HG03097 (cell line): ENCODE data around the gene CLCNKA.
"Not testable (repeated sequence)": the region's sequence is repeated elsewhere in the genome, so short reads cannot be mapped to it uniquely, and the experiment has no call there.

Experiments
- ATAC-seq: cut with Tn5 transposase; IDR thresholded peaks from one replicate; pipeline ENCODE4 v1.9.1; 2021; ENCODE audit not compliant: unreplicated experiment, low FRiP score

CLCNKA gene

DNA sequence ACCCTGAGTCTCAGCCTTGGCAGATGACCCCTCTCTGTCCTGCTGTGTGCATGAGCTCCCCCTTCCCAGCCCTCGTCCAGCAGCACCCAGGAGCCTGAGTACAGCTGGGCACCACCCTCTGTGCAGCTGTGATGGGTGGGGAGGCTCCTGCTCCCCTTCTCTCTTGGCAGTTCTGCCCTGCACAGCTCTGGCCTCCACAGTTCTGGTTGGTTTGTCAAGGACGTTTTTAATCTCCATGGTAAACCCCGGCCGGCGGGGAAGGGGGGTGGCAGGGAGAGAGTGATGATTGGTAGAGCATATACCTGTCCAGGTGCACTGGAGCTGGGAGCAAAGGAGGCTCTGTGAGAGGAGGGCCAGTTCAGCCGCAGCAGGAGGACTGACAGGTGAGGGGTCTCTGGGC is at the start of gene CLCNKA:
CLCNKA (plus strand) TSS at position 356 of the 400 bp plus-strand sequence. CDS start 584 bp downstream, outside the sequence.
- ATAC-seq, result no peak

DNA sequence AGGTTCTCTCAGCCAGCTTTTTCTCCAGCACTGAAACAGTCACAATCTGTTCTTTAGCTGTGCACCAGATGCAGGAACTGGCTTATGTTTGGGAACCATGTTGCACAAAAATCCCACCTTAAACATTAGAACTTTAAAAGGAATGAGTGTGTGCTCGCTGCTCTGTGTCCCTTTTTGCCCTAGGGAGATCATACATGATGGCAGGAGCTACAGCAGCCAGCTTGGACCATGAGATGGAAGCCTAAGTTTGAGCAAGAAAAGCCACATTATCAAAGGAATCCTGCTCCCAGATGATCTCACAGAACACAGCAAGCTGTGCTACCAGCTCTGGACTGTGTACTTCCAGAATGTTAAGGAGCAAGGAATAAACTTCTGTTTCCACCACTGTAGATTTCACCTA is 49.4 kb upstream of the CLCNKA start:
- no peak for ATAC-seq

DNA sequence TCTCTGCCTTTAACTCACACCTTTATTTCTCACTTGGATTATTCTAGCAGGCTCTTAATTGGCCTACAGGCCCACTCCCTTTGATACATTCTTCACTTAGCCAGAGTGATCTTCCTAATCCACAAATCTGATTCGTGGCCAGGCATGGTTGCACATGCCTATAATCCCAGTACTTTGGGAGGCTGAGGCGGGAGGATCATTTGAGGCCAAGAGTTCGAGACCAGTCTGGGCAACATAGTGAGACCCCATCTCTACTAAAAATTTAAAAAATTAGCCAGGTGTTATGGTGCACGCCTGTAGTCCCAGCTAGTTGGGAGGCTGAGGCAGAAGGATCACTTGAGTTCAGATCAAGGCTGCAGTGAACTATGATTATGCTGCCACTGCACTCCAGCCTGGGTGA is 48.1 kb upstream of the CLCNKA start:
- ATAC-seq, result no peak

DNA sequence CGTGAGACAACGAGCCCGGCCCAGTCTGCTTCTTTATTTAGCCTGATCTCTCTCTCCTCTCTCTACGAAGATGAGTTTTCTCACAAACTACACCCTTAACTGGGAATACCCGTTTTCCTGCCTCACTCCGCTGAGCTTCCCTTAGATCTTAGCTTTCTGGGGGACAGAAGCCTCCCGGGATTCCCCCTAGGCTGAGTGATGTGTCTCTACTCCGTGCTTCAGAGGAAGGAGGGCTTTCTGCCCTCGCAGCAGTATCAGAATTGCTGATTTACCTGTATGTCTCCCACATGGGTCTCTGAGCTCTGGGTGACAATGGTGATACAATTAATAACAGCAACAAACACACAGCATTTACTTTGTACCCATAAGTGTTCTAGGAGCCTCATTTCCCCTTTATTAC is 47.0 kb upstream of the CLCNKA start:
- no peak for ATAC-seq

DNA sequence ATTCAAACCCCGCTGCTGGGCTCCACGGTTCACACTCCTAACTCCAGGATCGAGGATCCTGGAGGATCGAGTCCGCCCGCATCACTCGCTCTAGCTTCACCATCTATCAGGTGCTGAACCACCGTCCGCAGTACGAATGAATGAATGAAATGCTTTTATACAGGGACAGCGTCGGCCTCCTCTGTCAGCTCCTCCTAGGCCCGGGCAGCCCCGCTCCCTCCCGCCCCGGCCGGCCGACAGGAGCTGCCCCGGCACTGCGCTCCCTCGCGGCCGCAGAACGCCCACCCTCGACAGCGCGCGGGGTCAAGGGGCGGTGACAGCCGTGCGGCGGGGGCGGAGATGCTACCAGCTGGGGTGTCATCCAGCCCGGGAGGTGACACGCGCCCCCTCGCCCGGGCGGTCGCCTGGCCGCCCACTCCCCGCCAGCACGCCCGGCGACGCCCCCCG is 46.5 kb upstream of the CLCNKA start:
- ATAC-seq, result peak; percentile 36

DNA sequence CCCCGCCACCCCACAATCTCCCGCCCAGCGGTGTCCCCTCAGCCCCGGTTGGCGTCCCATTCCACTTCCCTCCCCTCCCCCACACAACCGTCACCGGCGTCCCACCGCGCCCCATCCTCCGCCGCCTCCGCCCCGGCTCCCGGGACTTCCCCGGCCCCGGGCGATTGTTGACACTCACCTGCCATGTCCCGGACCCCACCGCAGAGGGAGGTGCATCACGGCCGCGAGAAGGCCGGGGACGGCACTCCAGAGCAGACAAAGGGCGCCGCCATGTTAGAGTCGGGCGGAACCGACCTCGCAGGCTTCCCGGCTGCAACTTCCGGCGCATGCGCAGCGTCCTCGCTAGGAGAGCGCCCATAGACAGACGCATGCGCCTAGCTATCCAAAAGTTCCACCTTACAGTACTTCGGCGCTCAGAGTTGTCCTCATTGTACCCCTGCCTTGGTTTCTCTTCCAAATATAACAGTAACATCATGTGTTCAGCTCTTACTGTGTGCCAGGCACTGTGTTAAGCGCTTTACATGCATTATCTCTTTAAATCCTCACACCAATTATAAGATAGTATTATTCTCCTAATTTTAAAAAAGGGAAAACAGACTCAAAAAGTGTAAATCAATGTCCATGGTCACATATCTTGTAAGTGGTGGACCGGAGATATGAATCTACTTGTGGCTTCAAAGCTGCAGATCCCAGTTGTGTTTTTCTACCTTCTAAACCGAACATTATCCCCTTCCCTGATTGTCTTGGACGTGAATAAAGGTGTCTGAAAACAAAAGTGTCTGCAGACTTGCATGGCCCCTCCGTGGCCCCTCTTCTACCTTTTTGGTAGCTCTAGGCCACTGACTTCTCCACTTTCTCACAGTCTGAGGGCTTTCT is 45.8 kb upstream of the CLCNKA start, which contains the start of gene ZBTB17:
ZBTB17 (minus strand) TSS at position 297 of the 876 bp plus-strand sequence. CDS start 27,606 bp downstream, outside the sequence.
- peak; percentile 67 for ATAC-seq

DNA sequence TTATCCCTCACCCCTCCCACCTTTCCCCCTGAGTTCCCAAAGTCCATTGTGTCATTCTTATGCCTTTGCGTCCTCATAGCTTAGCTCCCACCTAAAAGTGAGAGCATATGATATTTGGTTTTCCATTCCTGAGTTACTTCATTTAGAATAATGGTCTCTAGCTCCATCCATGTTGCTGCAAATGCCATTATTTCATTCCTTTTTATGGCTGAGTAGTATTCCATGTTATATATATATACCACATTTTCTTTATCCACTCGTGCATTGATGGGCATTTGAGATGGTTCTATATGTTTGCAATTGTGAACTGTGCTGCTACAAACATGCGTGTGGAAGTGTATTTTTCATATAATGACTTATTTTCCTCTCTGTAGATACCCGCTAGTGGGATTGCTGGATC is 43.9 kb upstream of the CLCNKA start:
- not testable (repeated sequence) for ATAC-seq

DNA sequence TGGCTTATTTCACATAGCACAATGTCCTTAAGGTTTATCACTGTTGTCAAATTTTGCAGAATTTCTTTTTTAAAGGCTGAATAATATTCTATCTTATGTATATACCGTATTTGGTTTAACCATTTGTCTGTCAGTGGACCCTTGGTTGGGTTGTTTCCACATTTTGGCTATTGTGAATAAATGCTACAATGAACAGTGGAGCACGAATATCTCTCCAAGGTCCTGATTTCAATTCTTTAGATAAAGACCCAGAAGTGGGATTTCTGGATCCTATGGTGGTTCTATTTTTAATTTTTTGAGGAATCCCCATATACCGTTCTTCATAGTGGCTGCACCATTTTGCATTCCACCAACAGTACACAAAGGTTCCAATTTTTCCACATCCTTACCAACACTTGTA is 40.2 kb upstream of the CLCNKA start:
- ATAC-seq, result no peak

DNA sequence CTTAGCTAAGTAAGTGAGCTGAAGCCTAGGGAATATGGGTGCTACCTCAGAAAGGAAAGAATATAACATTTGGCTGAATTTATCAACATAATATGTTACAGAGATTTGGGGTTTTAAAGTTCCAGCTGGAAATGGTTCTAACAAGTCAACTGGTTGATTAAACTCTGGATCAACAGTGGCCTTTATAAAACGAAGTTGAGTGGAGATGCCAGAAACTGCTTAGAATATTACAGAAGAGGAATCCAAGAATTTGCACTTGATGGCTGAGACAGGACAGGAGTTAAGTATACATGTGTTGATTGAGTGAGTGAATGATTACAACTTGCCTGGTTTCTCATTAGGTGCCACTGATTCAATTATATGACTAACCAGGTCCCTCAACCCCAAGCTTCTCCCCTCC is 38.6 kb upstream of the CLCNKA start:
- no peak for ATAC-seq

DNA sequence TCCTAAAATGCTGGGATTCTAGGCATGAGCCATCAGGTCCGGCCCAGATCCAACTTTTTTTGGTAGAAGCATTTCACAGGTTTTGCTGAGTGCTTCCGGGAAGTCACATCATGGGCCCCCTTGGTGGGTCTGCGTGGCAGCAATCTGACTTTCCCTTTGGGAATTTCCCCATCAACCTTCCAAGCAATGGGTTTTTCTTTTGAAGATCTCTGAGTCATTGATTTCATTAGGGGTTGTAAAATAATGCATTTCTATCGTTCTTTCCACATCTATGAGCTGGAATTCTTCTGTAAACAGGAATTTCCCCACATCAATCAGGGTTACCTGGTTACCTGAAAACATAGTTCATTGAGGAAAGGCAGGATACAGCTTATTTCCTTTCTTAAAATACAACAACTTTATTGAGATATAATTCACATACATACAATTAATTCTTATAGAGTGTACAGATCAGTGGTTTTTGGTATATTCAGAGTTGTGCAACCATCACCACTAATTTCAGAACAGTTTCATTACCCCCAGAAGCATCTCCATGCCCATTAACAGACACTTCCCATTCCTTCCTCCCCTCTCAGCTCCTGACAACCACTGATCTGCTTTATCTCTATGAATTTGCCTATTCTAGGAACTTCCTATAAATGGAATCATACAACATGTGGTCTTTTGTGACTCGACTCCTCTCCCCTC is 36.1 kb upstream of the CLCNKA start:
- no peak for ATAC-seq

DNA sequence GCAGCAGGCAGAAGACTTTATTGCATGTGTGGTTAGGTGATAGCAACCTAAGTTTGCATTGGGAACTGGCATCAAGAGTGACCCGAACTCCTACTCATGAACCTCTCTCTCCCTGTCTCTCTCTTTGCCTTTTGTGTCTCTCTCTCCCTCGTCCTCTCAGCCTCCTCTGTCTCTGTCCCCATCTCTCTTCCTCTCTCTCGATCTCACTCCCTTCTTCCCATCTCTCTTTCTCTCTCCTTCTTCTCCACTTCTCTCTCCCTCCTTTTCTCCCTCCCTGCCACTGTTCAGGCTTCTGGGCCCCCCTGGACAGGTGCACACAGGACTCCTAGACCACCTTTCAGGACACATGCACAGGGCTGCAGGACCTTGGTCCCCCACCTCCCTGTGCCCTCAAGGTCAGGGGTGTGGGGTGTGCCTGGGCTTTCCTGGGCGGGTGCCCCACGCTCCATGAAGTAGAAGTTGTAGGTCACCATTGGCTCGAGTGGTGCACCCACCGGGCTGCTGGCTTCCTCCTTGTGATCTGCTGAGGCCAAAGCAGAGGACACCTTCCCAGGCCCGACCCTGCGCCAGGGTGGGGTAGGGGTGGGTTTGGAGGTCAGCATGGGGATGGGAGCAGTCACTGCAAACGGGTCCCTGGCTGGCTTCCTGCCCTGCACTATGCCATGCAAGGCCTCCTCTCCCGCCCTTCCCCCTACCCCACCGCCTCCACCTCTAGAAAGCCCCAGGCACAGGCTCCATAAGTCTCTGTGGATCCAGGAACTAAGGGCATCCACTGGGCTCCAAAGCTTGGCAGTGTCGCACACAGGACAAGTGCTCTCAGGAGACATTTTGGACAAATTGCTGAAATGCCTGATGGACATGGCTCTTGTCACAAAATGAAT is 32.7 kb upstream of the CLCNKA start:
- ATAC-seq, result no peak

DNA sequence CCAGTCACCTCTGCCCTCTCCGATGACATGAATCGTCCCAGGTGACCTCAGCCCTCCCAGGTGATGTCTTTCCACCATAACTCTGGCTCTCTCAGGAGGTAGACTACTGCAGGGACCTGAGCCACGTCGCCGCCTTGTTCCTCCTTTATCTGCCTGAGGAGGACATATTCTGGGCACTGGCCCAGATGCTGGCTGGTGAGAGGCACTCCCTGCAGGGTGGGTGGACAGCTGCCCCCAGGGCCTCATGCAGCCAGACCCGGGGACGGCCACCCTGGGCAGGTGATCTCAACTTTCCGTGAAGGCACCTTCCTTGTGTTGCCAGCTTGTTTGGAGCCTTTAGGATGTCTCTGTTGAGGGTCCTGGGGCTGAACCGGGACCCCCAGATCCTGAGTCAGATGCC is 32.1 kb upstream of the CLCNKA start:
- ATAC-seq, result no peak

DNA sequence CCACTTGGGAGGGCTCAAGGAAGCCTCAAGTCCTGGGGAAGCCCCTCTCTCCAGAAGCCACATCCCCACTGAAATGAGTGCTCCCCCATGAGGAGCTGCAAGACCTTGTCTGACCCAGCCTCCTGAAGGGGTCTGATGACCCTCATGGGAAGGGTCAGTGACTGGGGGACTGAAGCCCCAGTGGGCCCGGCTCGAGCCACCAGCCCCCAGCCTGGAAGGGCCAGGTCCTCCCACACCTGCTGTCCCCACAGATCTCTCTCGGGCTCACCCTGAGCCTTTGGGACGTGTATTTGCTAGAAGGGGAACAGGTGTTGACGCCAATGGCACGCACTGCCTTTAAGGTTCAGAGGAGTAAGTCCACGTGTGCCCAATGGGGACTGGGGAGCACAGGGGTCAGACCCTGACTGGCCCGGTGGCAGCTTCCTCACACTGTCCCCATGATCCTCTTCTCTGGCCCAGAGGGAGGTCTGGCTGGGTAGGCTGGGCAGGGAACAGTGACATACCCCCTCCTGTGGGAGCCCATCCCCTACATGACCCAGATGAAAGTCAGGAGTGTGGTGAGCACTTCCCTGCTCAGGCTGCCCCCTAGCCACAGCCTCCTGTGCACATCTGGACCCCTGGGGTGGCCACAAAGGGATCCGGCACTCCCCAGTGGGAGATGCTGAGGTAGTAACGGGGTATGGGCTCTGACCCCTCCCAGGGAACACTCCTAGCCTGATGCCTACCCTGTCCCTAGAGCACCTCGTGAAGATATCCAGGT is 30.2 kb upstream of the CLCNKA start:
- ATAC-seq, result no peak

DNA sequence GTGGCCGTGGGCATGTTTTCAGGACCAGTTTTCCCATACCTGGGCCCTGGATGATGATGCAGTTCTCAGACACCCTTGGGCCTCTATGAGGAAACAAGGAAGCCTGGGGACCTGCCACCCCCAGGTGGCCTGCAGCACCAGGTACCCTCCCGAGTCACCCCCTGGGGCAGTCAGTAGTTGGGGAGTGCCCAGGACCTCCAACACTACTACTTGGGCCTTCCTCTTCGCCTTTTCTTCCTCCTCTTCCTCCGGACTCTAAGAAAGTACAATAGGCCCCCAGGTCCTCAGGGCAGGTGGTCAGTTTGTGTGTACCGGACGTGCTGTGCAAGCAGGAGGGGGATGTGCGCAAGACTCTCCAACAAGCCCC is 29.7 kb upstream of the CLCNKA start:
- ATAC-seq, result no peak

DNA sequence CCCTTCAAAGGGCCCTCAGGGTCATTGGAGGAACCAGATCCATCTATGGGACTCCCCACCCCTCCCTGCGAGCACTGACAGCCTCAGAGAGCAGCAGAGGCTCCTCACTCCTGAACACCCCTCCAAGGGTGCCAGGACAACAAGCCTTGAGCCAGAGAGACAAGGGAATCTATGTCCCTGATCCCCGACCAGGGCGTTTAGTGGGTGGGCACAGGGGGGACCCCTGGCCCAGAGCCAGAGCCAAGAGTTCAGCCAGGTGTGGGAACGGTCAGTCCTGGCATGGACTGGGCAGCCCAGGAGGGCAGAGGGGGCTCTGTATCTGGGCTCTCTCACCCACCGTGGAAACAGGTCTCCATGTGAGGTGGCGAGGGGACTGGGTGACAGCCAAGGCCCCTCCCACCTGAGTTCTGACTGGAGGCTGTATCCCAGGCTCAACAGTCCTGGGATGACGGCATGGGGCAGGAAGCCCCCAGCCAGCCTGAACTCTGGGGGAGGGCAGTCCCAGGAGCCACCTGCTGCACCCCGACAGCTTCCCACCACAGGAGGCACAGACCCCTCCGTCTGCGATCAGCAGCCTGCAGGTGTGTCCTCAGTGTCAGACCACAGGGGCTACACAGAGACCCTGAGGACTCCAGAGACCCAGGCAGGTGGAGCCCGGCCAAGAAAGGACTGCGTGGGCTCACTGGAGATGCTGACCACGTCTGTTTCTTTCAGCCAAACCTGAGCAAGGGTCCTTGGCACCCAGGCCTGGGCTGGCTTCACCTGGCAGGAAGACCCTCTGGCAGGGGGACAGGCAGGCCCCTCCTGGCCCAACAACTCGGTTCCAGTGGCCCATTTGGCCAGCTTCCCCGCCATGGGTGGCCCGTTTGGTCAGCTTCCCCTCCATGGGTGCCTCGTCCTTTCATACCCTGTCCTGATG is 29.0 kb upstream of the CLCNKA start:
- no peak for ATAC-seq

DNA sequence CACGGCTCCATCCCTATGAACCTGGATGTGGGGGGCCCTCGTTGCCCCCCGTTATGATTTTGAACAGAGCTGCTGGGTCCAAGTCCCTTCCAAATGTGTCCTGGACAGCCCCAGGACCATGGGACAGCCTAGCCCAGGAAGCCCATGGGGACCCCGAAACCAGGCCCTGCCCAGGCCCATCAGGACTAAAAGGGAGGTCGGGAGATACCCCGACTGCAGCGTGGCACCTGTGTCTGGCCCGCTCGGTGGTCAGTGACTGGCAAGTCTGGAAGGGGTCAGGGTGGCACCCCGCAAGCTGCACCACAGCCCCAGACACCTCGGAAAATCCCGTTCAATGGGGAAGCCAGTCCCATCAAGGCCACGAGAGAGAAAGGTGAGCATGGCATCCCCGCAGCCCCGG is 28.2 kb upstream of the CLCNKA start:
- ATAC-seq, result no peak

DNA sequence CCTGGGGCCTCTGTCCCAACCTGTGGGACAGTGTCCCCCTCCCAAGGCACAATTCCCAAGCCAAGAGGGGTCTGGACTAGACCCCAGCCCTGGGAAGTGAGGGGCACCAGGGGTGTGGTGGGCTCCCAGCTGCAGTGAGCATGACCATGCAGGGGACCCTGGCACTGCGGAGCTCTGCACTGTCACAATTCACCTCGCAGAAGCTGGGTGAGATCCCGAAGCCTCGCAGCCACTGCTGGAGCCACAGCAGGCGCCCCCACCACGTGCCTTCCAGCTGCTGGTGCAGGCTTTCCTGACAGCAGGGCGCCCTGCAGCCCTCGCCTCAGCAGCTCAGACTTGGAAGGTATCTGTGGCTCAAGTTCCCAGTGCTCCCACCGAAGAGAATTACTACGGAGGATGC is 27.8 kb upstream of the CLCNKA start:
- ATAC-seq, result no peak

DNA sequence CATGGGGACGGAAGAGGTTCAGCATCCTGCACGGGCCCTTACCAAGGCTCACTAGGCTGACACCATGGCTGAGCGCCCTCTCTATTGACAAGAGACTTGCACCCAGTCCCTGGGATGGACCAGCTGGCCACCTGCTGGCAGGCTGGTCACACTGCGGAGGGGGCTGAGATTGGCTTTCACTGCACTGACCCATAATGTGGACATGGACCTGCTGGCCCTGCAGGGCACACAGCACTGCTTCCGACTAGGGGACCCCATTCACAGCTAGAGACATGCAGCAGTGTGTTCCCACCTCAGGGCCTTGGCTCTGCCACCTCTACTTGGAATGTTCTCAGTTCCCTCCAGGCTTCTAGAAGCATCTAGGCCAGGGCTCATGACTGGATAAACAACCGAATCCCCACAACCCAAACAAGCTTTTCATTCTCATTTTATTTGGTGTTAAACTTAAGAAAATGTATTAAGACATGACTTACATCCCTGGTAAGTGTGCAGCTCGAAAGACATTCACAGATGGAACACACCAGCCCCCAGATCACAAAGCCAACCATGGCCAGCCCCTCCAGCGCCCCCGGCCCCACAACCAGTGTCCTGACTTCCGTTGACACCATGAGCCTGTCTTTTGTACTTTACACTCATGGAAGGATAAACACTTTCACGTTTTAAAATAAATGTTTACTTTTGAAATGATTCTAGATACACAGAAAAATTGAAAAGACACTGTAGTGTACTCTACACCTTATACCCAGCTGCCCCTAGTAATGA is 27.1 kb upstream of the CLCNKA start:
- ATAC-seq, result no peak
